ENCODE results near the gene TMEM59.
"Not testable (repeated sequence)": the region's sequence is repeated elsewhere in the genome, so short reads cannot be mapped to it uniquely, and the experiment has no call there.

Gene TMEM59

GRCh38 chr1:54052431-54052933, 522 bp downstream of the TMEM59 start:
- peak; percentile 53 for DNase-seq

DNA sequence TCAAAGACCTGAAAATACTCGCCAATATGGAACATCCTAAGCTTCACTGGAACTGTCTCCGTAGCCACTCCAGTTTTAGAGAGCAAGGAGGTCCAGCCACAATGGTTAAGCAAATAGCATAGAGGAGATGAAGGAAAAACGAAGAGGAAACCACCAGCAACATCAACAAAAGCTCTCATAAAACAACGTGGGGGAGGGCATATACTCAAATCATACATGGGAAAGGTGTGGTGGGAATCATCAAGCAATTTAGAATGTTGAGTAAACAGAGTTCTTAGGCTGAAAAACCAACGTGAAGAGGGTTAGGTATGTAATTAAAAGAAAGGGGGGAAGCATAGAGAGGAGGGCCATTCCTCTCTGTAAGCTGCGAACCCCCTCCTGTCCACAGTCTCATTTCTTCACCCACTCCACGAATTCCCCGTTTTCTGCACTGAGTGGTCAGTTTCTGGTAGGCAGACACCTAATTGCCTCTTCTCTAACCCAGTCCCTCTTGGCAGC, 1.0 kb downstream of the TMEM59 start:
- DNase-seq, result no peak

DNA sequence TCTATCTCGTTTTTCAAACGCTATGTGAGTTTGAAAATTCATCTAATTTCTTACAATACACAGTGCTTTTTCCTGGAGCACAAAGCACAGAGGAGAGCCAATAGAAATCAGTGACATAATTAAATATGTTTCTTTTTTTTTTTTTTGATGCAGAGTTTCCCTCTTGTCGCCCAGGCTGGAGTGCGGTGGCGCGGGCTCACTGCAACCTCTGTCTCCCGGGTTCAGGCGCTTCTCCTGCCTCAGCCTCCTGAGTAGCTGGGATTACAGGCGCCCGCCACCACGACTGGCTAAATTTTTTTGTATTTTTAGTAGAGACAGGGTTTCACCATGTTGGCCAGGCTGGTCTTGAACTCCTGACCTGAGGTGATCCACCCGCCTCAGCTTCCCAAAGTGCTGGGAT, 2.6 kb downstream of the TMEM59 start:
- DNase-seq, result not testable (repeated sequence)

DNA sequence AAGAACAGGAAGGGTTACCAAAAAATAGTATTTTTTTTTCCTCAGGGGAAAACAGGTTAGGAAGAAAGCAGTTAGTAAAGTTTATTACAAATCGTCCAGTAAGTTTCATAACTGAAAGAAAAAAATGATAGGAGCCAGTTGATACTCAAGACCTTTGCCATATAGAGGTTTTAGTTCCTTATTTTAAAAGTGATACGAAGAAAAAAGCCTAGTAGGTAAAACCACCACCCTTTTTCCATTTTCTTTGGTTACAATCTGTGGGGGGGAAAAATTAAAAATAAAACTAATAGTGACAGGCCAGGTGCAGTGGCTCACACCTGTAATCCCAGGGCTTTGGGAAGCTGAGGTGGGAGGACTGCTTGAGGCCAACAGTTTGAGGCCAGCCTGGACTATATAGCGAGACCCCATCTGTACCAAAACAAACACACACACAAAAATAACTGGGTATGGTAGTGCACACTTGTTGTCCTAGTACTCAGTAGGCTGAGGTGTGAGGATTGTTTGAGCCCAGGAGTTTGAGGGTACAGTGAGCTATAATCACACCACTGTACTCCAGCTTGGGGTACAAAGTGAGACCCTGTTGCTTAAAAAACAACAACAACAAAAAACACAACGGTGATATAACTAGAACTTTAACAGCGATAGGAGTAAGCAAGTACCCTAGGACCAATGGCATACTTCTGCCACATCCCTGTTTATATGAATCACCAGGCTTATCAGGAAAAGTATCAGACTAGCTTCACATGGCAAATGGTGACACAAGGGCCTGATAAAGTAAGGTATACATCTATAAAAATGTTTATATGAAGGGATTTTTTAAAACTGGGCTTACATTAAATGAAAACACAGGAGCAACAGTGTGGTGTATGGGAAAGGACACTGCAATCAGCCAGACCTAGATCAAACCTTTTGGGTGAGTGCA, 5.4 kb downstream of the TMEM59 start:
- no peak for DNase-seq

DNA sequence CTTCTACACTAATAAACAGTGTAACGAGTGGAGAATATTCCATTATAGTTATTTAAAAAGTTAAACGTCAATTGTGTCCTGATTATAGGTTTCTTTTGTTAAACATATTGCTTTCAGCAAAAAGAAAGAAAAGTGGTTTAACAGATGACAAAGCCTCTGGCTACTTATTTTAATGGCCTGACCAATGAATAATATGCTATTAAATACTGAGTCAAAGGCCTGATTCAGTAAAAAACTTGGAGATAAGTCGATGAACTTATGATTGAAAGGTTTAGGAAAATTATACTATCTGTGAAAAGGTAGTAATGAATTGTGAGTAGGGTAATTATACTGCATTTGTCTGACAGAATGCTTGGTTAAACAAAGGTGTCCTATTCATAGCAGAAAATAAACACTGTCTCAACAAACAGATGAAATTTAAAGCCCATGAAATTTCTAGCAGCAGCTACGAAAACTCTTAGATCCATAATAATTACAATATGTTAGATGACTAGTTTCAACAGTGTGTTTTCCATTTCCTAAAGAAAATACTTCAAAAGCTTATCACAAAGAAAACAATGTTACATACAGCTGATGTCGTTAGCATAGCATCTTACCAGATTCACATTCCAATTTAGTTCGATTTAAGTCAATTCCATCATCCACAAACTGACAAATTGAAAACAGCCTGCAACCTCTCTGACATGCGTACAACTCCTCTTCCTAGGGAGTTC, 6.2 kb downstream of the TMEM59 start:
- no peak for DNase-seq

- no peak for DNase-seq
These were observed 7.5 kb downstream of the TMEM59 start for GRCh38 chr1:54045496-54045895.

DNA sequence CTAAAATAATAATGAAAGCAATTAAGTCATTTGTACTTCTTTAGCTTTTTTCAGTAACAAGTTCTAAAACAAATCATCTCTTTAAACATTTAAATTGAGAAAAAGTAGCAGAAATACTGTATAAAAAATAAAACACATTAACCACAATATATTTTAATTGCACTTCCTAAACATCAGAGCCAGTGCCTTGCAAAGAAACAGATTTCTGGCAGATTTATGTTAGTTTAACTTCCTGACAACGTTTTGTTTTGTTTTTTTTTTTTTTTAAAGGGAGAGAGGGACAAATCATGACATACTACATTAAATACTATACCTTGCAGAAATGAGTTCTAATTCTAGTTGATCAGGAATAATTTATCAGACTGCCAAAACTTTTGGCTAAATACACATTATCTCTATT, 11.2 kb downstream of the TMEM59 start:
- no peak for DNase-seq

- no peak for DNase-seq
These were observed 15.5 kb downstream of the TMEM59 start for GRCh38 chr1:54037476-54037875.

DNA sequence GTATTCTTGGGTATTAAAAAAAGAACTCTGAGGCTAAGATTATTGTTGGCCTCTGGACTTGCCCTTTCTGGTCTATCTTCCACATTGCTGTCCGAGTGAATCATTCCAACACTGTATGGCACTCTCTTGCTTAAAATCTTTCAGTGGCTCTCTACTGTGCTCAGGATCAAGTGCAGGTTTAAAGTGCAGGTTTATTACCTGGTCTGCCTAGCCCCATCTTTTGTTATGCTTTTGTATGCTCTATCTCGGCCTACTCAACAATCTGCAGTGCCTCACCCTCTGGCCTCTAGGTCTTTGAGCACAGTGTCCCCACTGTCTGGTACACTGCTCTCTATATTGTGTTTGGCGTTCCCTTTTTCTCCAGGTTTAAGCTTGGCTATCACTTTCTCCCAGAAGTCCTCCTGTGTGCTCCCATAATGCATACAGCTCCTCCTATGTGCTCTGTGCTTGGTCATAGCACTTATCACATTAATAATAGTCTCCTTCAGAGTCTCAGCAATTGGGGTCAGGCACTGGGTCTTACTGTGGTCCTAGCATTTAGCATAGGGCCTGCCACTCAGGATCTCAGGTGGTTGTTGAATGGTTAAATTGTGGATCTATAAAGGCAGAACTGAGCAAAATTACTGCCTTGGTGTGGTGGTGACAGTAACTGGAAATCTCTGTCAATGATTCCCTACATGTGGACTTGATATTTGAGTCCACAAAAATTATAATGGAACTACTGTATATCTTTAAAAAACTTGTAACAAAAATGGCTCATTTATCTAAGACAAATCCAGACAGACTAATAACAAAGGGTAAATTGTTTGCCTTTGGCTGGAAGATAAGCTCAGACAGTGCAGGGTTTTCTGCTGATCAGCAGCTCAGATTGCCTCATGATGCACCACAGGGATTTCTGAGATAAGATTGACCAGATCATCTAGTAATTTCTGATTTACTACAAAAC, 24.4 kb downstream of the TMEM59 start:
- DNase-seq, result no peak

- no peak for DNase-seq
These were observed 25.2 kb downstream of the TMEM59 start for GRCh38 chr1:54027848-54028247.

- DNase-seq, result not testable (repeated sequence)
These were observed 28.2 kb downstream of the TMEM59 start for GRCh38 chr1:54024811-54025210.

GRCh38 chr1:54024358-54024757, 28.6 kb downstream of the TMEM59 start:
- DNase-seq, result no peak

- not testable (repeated sequence) for DNase-seq
These were observed 33.3 kb downstream of the TMEM59 start for GRCh38 chr1:54019562-54020176.

GRCh38 chr1:54018635-54019034, 34.4 kb downstream of the TMEM59 start:
- no peak for DNase-seq

DNA sequence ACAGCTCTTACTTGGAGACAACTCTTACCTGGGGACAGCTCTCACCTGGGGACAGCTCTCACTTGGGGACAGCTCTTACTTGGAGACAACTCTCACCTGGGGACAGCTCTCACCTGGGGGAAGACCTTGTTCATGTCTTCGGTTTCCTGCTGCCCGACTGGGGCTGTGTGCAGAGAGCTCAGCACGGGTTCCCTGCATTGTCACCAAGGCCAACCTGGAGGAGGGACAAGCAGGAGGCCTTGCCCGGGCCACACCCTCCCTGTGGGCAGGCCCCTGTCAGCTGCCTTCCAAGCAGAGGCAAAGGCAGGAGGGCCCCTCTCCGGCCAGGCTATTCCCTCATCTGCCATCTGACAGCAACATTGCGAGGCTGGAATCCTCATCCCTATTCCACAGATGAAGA, 35.0 kb downstream of the TMEM59 start, which contains the start of gene LDLRAD1:
LDLRAD1 (minus strand) TSS at position 208 of the 400 bp plus-strand sequence; CDS start at position 134, 74 bp downstream.
- DNase-seq, result no peak

GRCh38 chr1:54016343-54017282, 36.4 kb downstream of the TMEM59 start:
- no peak for DNase-seq

DNA sequence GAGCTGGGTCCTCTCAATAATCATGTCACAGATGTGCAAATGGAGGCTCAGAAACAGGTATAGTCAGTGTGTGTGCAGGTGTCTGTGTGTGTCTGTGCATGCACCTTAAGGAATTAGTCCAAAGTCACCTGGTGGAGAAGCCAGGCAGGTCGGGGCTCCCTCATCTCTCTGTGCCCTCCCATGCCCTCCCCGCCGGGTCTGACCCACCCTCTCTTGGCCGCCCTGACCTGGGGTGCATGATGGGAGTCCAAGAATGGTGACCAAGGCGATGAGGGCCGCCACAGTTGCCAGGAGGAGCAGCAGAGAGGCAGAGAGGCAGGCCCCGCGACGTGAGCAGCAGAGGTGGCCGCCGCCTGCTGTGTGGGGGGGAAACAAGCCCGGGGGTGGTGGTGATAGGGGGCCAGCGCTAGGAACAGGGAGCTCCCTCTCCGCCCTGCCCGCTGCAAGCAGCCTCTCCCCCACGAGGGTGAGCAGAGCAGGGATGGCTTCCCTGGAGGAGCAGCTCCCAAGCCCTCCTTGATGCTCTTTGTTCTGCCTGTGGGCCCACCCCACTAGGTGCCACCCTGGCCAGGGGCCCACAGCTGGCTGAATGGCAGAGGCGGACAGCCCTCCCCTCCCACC, 38.9 kb downstream of the TMEM59 start:
- no peak for DNase-seq

DNA sequence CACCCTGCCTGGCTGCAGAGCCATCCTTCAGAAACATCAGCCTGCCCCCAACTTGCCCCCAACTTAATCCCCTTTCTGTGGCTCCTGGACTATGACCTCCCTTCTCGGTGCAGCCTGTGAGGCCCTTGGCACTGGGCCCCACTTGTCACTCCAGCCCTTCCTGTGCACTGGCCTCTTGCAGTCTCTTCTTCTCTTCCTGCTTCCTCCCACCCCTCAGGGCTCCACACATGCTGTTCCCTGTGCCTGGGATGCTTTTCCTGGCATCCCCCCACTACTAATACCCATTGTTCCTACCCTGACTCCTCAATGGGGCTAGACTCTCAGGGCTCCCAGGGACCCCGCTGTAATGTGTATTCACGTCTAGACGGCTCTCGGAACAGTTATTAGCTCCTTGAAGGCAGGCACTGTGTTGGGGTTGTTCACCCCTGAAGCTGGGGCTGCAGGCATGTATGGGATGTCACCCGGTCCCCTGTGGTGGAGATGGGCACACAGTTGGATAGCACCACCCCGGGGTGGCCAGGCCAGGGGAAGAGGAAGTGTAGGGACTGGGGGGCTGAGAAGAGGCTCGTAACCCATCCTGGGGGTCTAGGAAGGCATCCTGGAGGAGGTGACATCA, 39.5 kb downstream of the TMEM59 start:
- DNase-seq, result no peak

DNA sequence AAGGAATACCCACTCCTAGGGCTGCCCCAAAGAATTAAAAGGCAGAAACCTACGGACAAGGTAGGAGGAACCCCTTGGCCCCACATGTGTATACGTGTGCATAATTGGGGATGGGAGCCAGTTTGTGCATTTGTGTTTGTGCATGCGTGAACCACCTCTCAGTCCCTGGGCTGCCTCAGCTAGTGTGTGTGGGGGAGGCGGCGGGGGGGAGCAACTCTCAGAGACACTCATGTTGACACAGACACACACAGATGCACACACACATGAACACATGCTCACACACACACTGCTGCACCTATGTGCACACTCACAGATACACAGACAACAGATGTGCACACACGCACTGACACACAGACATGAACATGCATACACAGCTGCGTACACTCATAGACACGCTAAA, 40.1 kb downstream of the TMEM59 start:
- no peak for DNase-seq

GRCh38 chr1:54012008-54012325, 41.0 kb downstream of the TMEM59 start:
- no peak for DNase-seq

Measured in activated CD4-positive, alpha-beta T cell treated with anti-CD3 and anti-CD28 coated beads, Interleukin-10, Interleukin-2, amounts not matched to agents 100 ng/mL and 50 ng/mL, durations not matched to agents 16 hours and 8 hours (primary cell).